A549 (cell line): ENCODE data around the gene NR2F2. TPM values are rescaled to one million over a fixed set of nuclear protein-coding genes. Genes with fewer than 3 reads are reported as not detected.

Source experiments
- ATAC-seq, 2 experiments: fragments of 200-7000 bp in 1 of 2; fragments of >200 bp in 1 of 2; cut with Nextera tagmentation in 1 of 2; cut with Tn5 transposase in 1 of 2; 3 replicates each; pipeline versions ENCODE4 v1.8.0 to v1.9.1; 2018 to 2020; ENCODE audit warnings: mild to moderate bottlenecking in 1 of 2, moderate library complexity in 1 of 2
- CTCF ChIA-PET: fragments of 300-600 bp; sonication (Branson Sonifier 250); formaldehyde crosslinking; extraction: SDS; loops from one replicate; lab custom pipeline; 2021; ENCODE audit warnings: antibody characterized with exemption, inconsistent platforms; lab: Yijun Ruan, JAX
- POLR2A ChIA-PET: fragments of 350-600 bp; formaldehyde crosslinking; extraction: SDS; loops from one replicate; lab custom pipeline; 2021; ENCODE audit warnings: antibody characterized with exemption, inconsistent platforms; lab: Yijun Ruan, JAX
- DNase-seq, 2 experiments: peaks; one replicate each; pipeline versions ENCODE4 v3.0.0 to v3.0.0-alpha.2; 2011 to 2016; ENCODE audit warnings: low read depth in 1 of 2, low spot score in 1 of 2
- FAIRE-seq: peaks from 2 replicates; lab custom pipeline; 2011; peaks lifted over from hg19 to GRCh38; lab: Jason Lieb, UNC
- H3K27ac ChIP-seq, 2 experiments: fragments of >200 bp; sonication (Bioruptor Twin); formaldehyde crosslinking; 3 replicates each; pipeline ENCODE4 v1.5.1; 2016 to 2017
- H3K4me1 ChIP-seq: fragments of >200 bp; sonication (Bioruptor Twin); formaldehyde crosslinking; 3 replicates; pipeline ENCODE4 v1.6.1; 2016
- H3K4me2 ChIP-seq: fragments of >200 bp; sonication (Bioruptor Twin); formaldehyde crosslinking; 3 replicates; pipeline ENCODE4 v1.6.1; 2016
- H3K4me3 ChIP-seq: fragments of >200 bp; sonication (Bioruptor Twin); formaldehyde crosslinking; 3 replicates; pipeline ENCODE4 v1.5.1; 2016
- H3K9me3 ChIP-seq: fragments of >200 bp; sonication (Bioruptor Twin); formaldehyde crosslinking; 3 replicates; pipeline ENCODE4 v1.6.1; 2016
- CTCF ChIP-seq: fragments of >200 bp; sonication (Bioruptor Twin); formaldehyde crosslinking; IDR thresholded peaks from 3 replicates; pipeline ENCODE4 v1.5.1; 2016
- EHMT2 ChIP-seq: fragments of 200-600 bp; sonication (generic); IDR thresholded peaks from 2 replicates; pipeline ENCODE4 v1.6.1; 2016; ENCODE audit warnings: antibody characterized with exemption, low read depth, mild to moderate bottlenecking, moderate library complexity
- FOSL2 ChIP-seq, 2 experiments: fragments of 450-650 bp in 1 of 2; fragments of >200 bp in 1 of 2; sonication (Bioruptor Twin) in 1 of 2; formaldehyde crosslinking; IDR thresholded peaks; 2 replicates each; pipeline versions ENCODE4 v1.5.0 to v1.6.1; 2016 to 2020; ENCODE audit warnings: mild to moderate bottlenecking in 1 of 2, moderate library complexity in 1 of 2
- GATA3 ChIP-seq: IDR thresholded peaks from 2 replicates; pipeline ENCODE4 v1.6.1; 2012; ENCODE audit warnings: borderline replicate concordance
- HMGXB4 ChIP-seq: fragments of 250-450 bp; sonication (Bioruptor Pico); IDR thresholded peaks from 2 replicates; pipeline ENCODE4 v1.5.0; 2021; ENCODE audit warnings: mild to moderate bottlenecking, moderate library complexity, borderline replicate concordance
- HOXA7 ChIP-seq: fragments of 250-450 bp; sonication (Bioruptor Pico); IDR thresholded peaks from 2 replicates; pipeline ENCODE4 v1.5.0; 2020; ENCODE audit warnings: mild to moderate bottlenecking, moderate library complexity
- HOXB13 ChIP-seq: fragments of 250-450 bp; sonication (Bioruptor Pico); IDR thresholded peaks from 2 replicates; pipeline ENCODE4 v1.5.0; 2020; ENCODE audit warnings: low read depth, mild to moderate bottlenecking, moderate library complexity
- JUNB ChIP-seq: fragments of >200 bp; sonication (Bioruptor Twin); formaldehyde crosslinking; IDR thresholded peaks from 2 replicates; pipeline ENCODE4 v1.6.1; 2016
- KDM5A ChIP-seq: fragments of 200-600 bp; sonication (generic); IDR thresholded peaks from 2 replicates; pipeline ENCODE4 v1.6.1; 2016; ENCODE audit warnings: antibody characterized with exemption, mild to moderate bottlenecking
- MAX ChIP-seq: IDR thresholded peaks from 2 replicates; pipeline ENCODE4 v1.6.1; 2012
- NR3C1 ChIP-seq: fragments of >200 bp; sonication (Bioruptor Twin); formaldehyde crosslinking; IDR thresholded peaks from 3 replicates; pipeline ENCODE4 v1.6.1; 2017
- RAD21 ChIP-seq, 2 experiments: fragments of >200 bp in 1 of 2; sonication (Bioruptor Twin) in 1 of 2; formaldehyde crosslinking in 1 of 2; IDR thresholded peaks in 1 of 2; conservative IDR thresholded peaks in 1 of 2; 2 replicates in 1 of 2; 3 replicates in 1 of 2; pipeline ENCODE4 v1.6.1; 2012 to 2018; ENCODE audit warnings: inconsistent platforms in 1 of 2
- SREBF2 ChIP-seq: fragments of 450-650 bp; IDR thresholded peaks from 2 replicates; pipeline ENCODE4 v1.6.1; 2014; ENCODE audit warnings: mild to moderate bottlenecking, moderate library complexity
- TFCP2L1 ChIP-seq: fragments of 250-450 bp; sonication (Bioruptor Pico); IDR thresholded peaks from 2 replicates; pipeline ENCODE4 v1.5.0; 2021; ENCODE audit warnings: mild to moderate bottlenecking
- ZC3H11A ChIP-seq: fragments of 450-650 bp; IDR thresholded peaks from 2 replicates; pipeline ENCODE4 v1.6.1; 2014; ENCODE audit warnings: antibody characterized with exemption, mild to moderate bottlenecking
- ZFP36 ChIP-seq: fragments of 450-650 bp; IDR thresholded peaks from 2 replicates; pipeline ENCODE4 v1.6.1; 2014; ENCODE audit warnings: borderline replicate concordance; ENCODE audit not compliant: partially characterized antibody
- WGBS: methylation state at CpG from one replicate; pipeline ENCODE4 v1.1.6; 2017; ENCODE audit errors: missing lambda C conversion rate; 5-methylcytosine and 5-hydroxymethylcytosine counted together
- polyA plus RNA-seq, 4 experiments: library from polyadenylated mRNA; depleted of rRNA in 3 of 4; stranded (reverse); fragments of >200 nt; fragmentation: RNase III in 1 of 4; extraction: RNeasy Plus Mini Kit Qiagen cat#74134 plus additional on column Dnase treatment in 1 of 4; gene quantifications; 2 replicates in 3 of 4; 3 replicates in 1 of 4; pipeline ENCODE4 v1.2.3, GENCODE V29; 2011 to 2017

Gene NR2F2
- polyA plus RNA-seq, 2 of the 4 experiments (the other 2 are of a cell fraction), result 11.8 to 15.7 TPM

- Histone ChIP-seq H3K4me1 (peaks cover 59% of the 10 kb centered on the region), H3K9me3 (no peaks in the 10 kb centered on the region), H3K27ac (peak overlapping the region; percentile 93 to 98), H3K4me3 (peak overlapping the region; percentile 67; the same call in 1 of the 3 replicates), H3K4me2 (peak overlapping the region; percentile 94)
- TF ChIP-seq NR3C1, result no peak
- no peak for TF ChIP-seq TFCP2L1 (CRISPR knock-in tag)
- TF ChIP-seq JUNB, result no peak
- no peak for TF ChIP-seq FOSL2 (IDR thresholded peaks at IDR 0.05)
- no peak for TF ChIP-seq FOSL2 (CRISPR knock-in tag; IDR thresholded peaks at IDR 0.05)
- TF ChIP-seq ZFP36, result no peak
- no peak for TF ChIP-seq CTCF
- no peak for TF ChIP-seq KDM5A
- TF ChIP-seq EHMT2, result no peak
- TF ChIP-seq RAD21 (conservative IDR thresholded peaks at IDR 0.05 in 1 of 2, IDR thresholded peaks at IDR 0.05 in 1 of 2), result no peak
- TF ChIP-seq ZC3H11A, result no peak
- TF ChIP-seq HMGXB4, result no peak
- no peak for TF ChIP-seq HOXA7 (CRISPR knock-in tag)
- no peak for TF ChIP-seq MAX
- TF ChIP-seq SREBF2, result no peak
- TF ChIP-seq HOXB13 (CRISPR knock-in tag), result no peak
- POLR2A ChIA-PET, result interaction anchor here (3.3 kb wide), 1 partner anchor 9 kb away, joined by 113 read pairs; the partner anchor contains the start of gene NR2F2
- no peak for ATAC-seq
- no peak for FAIRE-seq
- DNase-seq, result no peak
- CTCF ChIA-PET, result interaction anchor here (0.6 to 13.3 kb wide), 3 partner anchors 9 to 528 kb away, joined by 5 to 280 read pairs (median 27); partner anchors contain the start of gene NR2F2
- WGBS, result 46% methylated on average over 5 of the region's 5 CpGs
Measured at GRCh38 chr15:96338074-96338765, 7.7 kb downstream of the NR2F2 start.

GRCh38 chr15:96338766-96339618 is 8.5 kb downstream of the NR2F2 start:
- no peak for DNase-seq
- peak; percentile 32 for FAIRE-seq
- ChIA-PET POLR2A (interaction anchor here (3.3 kb wide), 1 partner anchor 9 kb away, joined by 113 read pairs; the partner anchor contains the start of gene NR2F2), CTCF (interaction anchor here (0.7 to 13.3 kb wide), 3 partner anchors 10 to 1013 kb away, joined by 3 to 280 read pairs (median 27); partner anchors contain the start of gene NR2F2)
- no peak for ATAC-seq
- Histone ChIP-seq H3K4me3 (peak overlapping the region; percentile 67), H3K27ac (peak overlapping the region; percentile 93 to 98), H3K9me3 (no peaks in the 10 kb centered on the region), H3K4me1 (peaks cover 55% of the 10 kb centered on the region), H3K4me2 (peak overlapping the region; percentile 94)
- WGBS, result 3% methylated on average over 7 of the region's 7 CpGs
- TF ChIP-seq ZC3H11A (no peak), GATA3 (0 out of 2 replicates have a peak, but pooled peaks have one; percentile 11)
